ENCODE results near the gene SPAG8.
A peak's percentile ranks its signal among the peaks of the same experiment; 100 is the strongest.

SPAG8 gene

GRCh38 chr9:35852876-35853865 lies 41.1 kb upstream of the SPAG8 start:
- H3K4me2 ChIP-seq: peak overlapping the region in 10 of 11 experiments; percentile 1 to 86 (median 72); a peak in 18 of 22 replicates
- TF ChIP-seq Cebpa-rat (IDR thresholded peaks at IDR 0.05): no peak
- peak overlapping the region in 3 of 11 experiments; percentile 19 to 47 (median 43); a peak in 5 of 22 replicates for H3K9ac ChIP-seq
- H3K4me3 ChIP-seq: no peak overlapping the region
- 0 out of 22 replicates have a peak, but pooled peaks cover 0 to 4% (median 0%) of the 10 kb centered on the region in 11 experiments for H3K36me3 ChIP-seq
- H3K9me3 ChIP-seq (replicated peaks in 1 of 11): no peaks in the 10 kb centered on the region
- H3K4me1 ChIP-seq: peaks cover 9 to 51% (median 40%) of the 10 kb centered on the region in 10 experiments
- peaks cover 0 to 5% (median 0%) of the 10 kb centered on the region in 11 experiments; a peak in 1 of 22 replicates for H4K20me1 ChIP-seq
- peaks cover 0 to 82% (median 0%) of the 10 kb centered on the region in 11 experiments; a peak in 4 of 22 replicates for H3K27me3 ChIP-seq
- peak overlapping the region in 3 of 11 experiments; percentile 2 to 28 (median 11); a peak in 3 of 22 replicates for H3K27ac ChIP-seq

DNA sequence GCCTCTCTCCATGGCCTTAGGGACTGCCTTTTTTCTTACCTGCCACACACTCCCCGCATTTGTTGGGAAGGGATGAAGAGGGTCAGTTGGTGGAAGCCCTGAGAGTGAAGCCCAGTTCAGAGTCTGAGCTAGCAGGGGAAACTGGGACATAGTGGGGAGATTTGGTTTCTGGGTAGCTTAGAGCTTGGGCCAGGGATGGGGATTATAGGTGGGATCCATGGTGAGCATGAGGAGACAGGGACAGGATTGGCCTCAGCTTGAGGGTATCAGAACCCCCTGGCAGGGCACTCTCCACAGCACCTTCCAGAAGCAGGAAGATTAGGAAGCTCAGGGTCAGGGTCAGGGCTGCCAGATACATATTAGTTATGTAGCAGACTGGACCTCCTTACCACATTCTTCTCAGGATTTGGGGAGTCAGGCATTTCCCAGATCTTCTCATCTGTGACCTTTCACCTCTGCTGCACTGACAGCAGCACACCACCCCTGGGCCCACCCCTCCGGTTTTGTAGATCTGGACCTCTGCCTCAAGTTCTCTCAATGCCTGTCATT lies 40.3 kb upstream of the SPAG8 start:
- H3K9me3 ChIP-seq (replicated peaks in 1 of 11): no peaks in the 10 kb centered on the region
- H3K36me3 ChIP-seq: peaks cover 0 to 4% (median 0%) of the 10 kb centered on the region in 11 experiments; a peak in 5 of 22 replicates
- no peak overlapping the region for H3K9ac ChIP-seq
- peak overlapping the region in 8 of 11 experiments; percentile 57 to 86 (median 77); a peak in 16 of 22 replicates for H3K4me2 ChIP-seq
- 0 out of 22 replicates have a peak overlapping the region, but pooled peaks of 1 of the 11 experiments have one; percentile 11 for H3K27ac ChIP-seq
- no peak overlapping the region for H3K4me3 ChIP-seq
- peaks cover 0 to 5% (median 0%) of the 10 kb centered on the region in 11 experiments; a peak in 1 of 22 replicates for H4K20me1 ChIP-seq
- peaks cover 18 to 59% (median 48%) of the 10 kb centered on the region in 10 experiments for H3K4me1 ChIP-seq
- no peak for TF ChIP-seq Cebpa-rat (IDR thresholded peaks at IDR 0.05)
- H3K27me3 ChIP-seq: peaks cover 0 to 89% (median 0%) of the 10 kb centered on the region in 11 experiments; a peak in 4 of 22 replicates

- no peak for TF ChIP-seq Cebpa-rat (IDR thresholded peaks at IDR 0.05)
- H3K4me1 ChIP-seq: peaks cover 59 to 81% (median 70%) of the 10 kb centered on the region in 10 experiments
- H3K4me2 ChIP-seq: peak overlapping the region; percentile 79 to 99 (median 93)
- H3K9ac ChIP-seq: peak overlapping the region in 9 of 11 experiments; percentile 5 to 75 (median 41); a peak in 14 of 22 replicates
- H3K36me3 ChIP-seq: peaks cover 0 to 15% (median 4%) of the 10 kb centered on the region in 11 experiments; a peak in 7 of 22 replicates
- peak overlapping the region in 8 of 11 experiments; percentile 39 to 92 (median 88); a peak in 16 of 22 replicates for H3K27ac ChIP-seq
- H3K9me3 ChIP-seq (replicated peaks in 1 of 11): no peaks in the 10 kb centered on the region
- no peak overlapping the region for H3K4me3 ChIP-seq
- H3K27me3 ChIP-seq: peaks cover 0 to 76% (median 0%) of the 10 kb centered on the region in 11 experiments; a peak in 4 of 22 replicates
- peaks cover 0 to 16% (median 0%) of the 10 kb centered on the region in 11 experiments; a peak in 3 of 22 replicates for H4K20me1 ChIP-seq
Observed at GRCh38 chr9:35847792-35848572, 35.9 kb upstream of the SPAG8 start.

DNA sequence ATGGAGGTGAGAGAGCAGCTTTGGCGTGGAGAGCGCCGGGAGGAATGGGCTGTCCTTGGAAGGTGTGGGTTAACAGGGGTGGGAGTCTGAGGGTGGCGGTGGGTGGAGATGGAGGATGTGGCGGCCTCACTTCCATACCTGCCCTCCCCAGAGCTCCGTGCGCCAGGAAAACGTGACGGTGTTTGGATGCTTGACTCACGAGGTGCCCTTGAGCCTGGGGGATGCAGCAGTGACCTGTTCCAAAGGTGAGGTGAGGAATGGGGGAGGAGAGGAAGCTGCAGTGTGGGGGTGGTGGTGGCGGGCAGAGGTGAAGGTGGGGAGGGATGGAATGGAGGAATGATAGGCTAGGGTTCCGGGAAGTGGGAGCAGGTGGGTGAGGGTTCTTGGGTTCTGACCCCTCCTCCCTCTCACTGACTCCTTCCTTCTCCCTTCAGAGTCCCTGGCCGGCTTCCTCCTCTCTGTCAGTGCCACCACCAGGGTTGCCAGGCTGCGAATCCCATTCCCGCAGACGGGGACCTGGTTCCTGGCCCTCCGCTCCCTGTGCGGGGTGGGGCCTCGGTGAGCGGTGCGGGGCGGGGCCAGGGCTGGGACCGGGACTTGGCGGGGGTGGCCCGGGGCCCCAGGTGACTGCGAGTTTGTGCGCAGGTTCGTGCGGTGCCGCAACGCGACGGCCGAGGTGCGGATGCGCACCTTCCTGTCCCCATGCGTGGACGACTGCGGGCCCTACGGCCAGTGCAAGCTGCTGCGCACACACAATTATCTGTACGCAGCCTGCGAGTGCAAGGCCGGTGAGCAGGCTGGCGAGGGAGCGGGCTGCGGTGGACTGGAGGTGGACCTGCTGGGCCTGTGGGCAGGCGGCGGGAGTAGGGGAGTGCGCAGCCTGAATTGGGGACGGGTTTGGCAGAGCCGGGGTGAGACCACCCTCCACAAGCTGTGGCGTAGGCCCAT lies 34.0 kb upstream of the SPAG8 start:
- Histone ChIP-seq H3K36me3 (peaks cover 0 to 12% (median 4%) of the 10 kb centered on the region in 11 experiments; a peak in 7 of 22 replicates), H3K4me3 (peak overlapping the region in 7 of 10 experiments; percentile 16 to 53 (median 47); a peak in 12 of 20 replicates), H3K4me1 (peaks cover 78 to 90% (median 81%) of the 10 kb centered on the region in 10 experiments), H3K9me3 (replicated peaks in 1 of 11) (no peaks in the 10 kb centered on the region), H3K9ac (peak overlapping the region in 8 of 11 experiments; percentile 61 to 78 (median 68); a peak in 16 of 22 replicates), H3K4me2 (peak overlapping the region; percentile 79 to 99 (median 93)), H3K27ac (peak overlapping the region in 9 of 11 experiments; percentile 69 to 92 (median 88); a peak in 18 of 22 replicates), H3K27me3 (peaks cover 0 to 79% (median 0%) of the 10 kb centered on the region in 11 experiments; a peak in 4 of 22 replicates), H4K20me1 (peaks cover 0 to 16% (median 0%) of the 10 kb centered on the region in 11 experiments; a peak in 2 of 22 replicates)
- no peak for TF ChIP-seq Cebpa-rat (IDR thresholded peaks at IDR 0.05)

DNA sequence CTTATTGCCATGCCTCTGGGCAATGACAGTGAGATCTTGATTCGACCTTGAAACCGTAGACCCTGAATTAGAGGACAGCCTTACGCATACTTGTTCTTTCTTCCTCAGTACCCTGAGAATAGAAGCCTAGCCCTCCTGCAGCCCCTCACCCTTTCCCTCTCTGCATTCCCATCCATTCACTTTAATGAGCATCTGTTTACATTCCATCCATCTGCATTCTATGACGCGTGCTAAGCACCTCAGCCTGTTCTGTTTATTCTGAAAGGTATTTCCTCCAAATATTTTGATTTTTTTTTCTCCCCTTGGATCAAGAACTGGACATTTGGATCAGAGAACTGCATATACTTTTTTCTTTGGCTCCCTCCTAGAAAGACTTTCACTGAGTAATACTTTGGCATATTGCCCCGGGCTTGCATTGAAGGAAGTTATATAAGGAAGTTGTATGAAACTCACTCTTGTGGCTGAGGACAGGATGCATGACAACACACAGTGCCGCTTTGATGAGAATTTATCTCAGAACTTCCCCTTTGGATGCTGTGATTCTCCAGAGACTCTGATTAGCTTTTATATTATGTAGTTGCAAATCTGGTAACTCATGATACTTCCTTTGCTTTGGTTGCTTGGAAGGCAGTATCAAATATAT lies 32.7 kb upstream of the SPAG8 start:
- peaks cover 0 to 12% (median 4%) of the 10 kb centered on the region in 11 experiments; a peak in 7 of 22 replicates for H3K36me3 ChIP-seq
- peak overlapping the region in 9 of 11 experiments; percentile 40 to 78 (median 64); a peak in 18 of 22 replicates for H3K9ac ChIP-seq
- peaks cover 0 to 10% (median 0%) of the 10 kb centered on the region in 11 experiments; a peak in 7 of 22 replicates for H3K9me3 ChIP-seq (replicated peaks in 1 of 11)
- peaks cover 0 to 16% (median 0%) of the 10 kb centered on the region in 11 experiments; a peak in 2 of 22 replicates for H4K20me1 ChIP-seq
- H3K4me1 ChIP-seq: peaks cover 85 to 99% (median 94%) of the 10 kb centered on the region in 10 experiments
- TF ChIP-seq Cebpa-rat (IDR thresholded peaks at IDR 0.05): peak in 7 of 11 experiments; percentile 25 to 98 (median 89); a peak in 11 of 22 replicates
- H3K4me3 ChIP-seq: peak overlapping the region in 5 of 10 experiments; percentile 12 to 51 (median 47); a peak in 6 of 20 replicates
- peaks cover 0 to 87% (median 0%) of the 10 kb centered on the region in 11 experiments; a peak in 4 of 22 replicates for H3K27me3 ChIP-seq
- peak overlapping the region; percentile 79 to 99 (median 93) for H3K4me2 ChIP-seq
- peak overlapping the region in 9 of 11 experiments; percentile 69 to 92 (median 88); a peak in 18 of 22 replicates for H3K27ac ChIP-seq

DNA sequence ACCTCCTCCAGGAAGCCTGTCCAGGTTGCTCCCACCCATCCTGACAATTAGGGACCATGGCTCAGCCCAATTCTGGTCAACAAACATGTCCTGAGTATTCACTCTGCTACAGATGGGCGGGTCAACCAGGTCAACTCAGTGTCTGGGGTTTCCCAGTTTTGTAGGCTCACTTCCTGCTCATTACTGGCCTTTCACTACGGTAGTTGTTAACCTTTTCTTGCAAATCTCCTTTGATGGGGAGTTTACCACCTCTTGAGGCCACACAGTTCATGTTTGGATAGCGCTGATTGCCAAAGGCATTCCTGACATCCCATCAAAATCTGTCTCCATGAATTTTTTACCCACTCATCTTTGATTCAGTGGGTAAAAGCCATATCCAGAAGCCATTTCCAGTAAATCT lies 30.7 kb upstream of the SPAG8 start:
- Histone ChIP-seq H3K27ac (peak overlapping the region in 9 of 11 experiments; percentile 53 to 92 (median 88); a peak in 18 of 22 replicates), H3K36me3 (peaks cover 0 to 12% (median 4%) of the 10 kb centered on the region in 11 experiments; a peak in 8 of 22 replicates), H3K4me3 (peak overlapping the region in 3 of 10 experiments; percentile 18 to 28 (median 18); a peak in 5 of 20 replicates), H3K27me3 (peaks cover 0 to 88% (median 0%) of the 10 kb centered on the region in 11 experiments; a peak in 4 of 22 replicates), H4K20me1 (peaks cover 0 to 16% (median 0%) of the 10 kb centered on the region in 11 experiments; a peak in 2 of 22 replicates), H3K9me3 (replicated peaks in 1 of 11) (peaks cover 0 to 14% (median 0%) of the 10 kb centered on the region in 11 experiments; a peak in 8 of 22 replicates), H3K4me1 (peaks cover 72 to 98% (median 87%) of the 10 kb centered on the region in 10 experiments), H3K9ac (peak overlapping the region in 8 of 11 experiments; percentile 46 to 81 (median 73); a peak in 14 of 22 replicates), H3K4me2 (peak overlapping the region; percentile 62 to 99 (median 93))
- no peak for TF ChIP-seq Cebpa-rat (IDR thresholded peaks at IDR 0.05)
